OCI-LY1 (cell line): ENCODE results near the gene HGD.
A peak's percentile ranks its signal among the peaks of the same experiment; 100 is the strongest.

ENCODE experiments used
- H2AFZ ChIP-seq: fragments of 200-600 bp; sonication (generic), shearing (Covaris generic); 2 replicates; pipeline ENCODE4 v1.6.0; 2014; ENCODE audit warnings: antibody characterized with exemption, mild to moderate bottlenecking, low read length
- H3F3A ChIP-seq: fragments of 200-600 bp; sonication (generic), shearing (Covaris generic); 2 replicates; pipeline ENCODE4 v1.6.0; 2014; ENCODE audit warnings: mild to moderate bottlenecking, antibody characterized with exemption, low read length, moderate library complexity; ENCODE audit not compliant: insufficient read depth
- H3K27ac ChIP-seq: fragments of 200-600 bp; sonication (generic); 2 replicates; pipeline ENCODE4 v1.5.1; 2014; ENCODE audit warnings: low read length, mixed run types, mild to moderate bottlenecking, low read depth; ENCODE audit not compliant: poor library complexity, severe bottlenecking
- H3K27me3 ChIP-seq: fragments of 200-600 bp; sonication (generic); 2 replicates; pipeline ENCODE4 v1.6.0; 2014; ENCODE audit warnings: antibody characterized with exemption, mild to moderate bottlenecking, low read length, moderate library complexity; ENCODE audit not compliant: insufficient read depth
- H3K36me3 ChIP-seq: fragments of 200-600 bp; sonication (generic); 2 replicates; pipeline ENCODE4 v1.6.1; 2014; ENCODE audit warnings: mild to moderate bottlenecking, antibody characterized with exemption, low read length, moderate library complexity, mixed read lengths; ENCODE audit not compliant: insufficient read depth
- H3K4me1 ChIP-seq: fragments of 200-600 bp; sonication (generic); 2 replicates; pipeline ENCODE4 v1.5.1; 2014; ENCODE audit warnings: mild to moderate bottlenecking, low read length, moderate library complexity; ENCODE audit not compliant: insufficient read depth, severe bottlenecking
- H3K4me2 ChIP-seq: fragments of 200-600 bp; sonication (generic), shearing (Covaris generic); 2 replicates; pipeline ENCODE4 v1.6.1; 2014; ENCODE audit warnings: low read length
- H3K4me3 ChIP-seq: fragments of 200-600 bp; sonication (generic); 2 replicates; pipeline ENCODE4 v1.5.1; 2014; ENCODE audit warnings: low read length, low read depth, mild to moderate bottlenecking, mixed read lengths; ENCODE audit not compliant: poor library complexity, severe bottlenecking
- H3K79me2 ChIP-seq: fragments of 200-600 bp; shearing (Covaris generic); 2 replicates; pipeline ENCODE4 v1.6.1; 2016; ENCODE audit warnings: mixed run types, low read length, mixed read lengths; ENCODE audit not compliant: insufficient read depth
- H3K9ac ChIP-seq: fragments of 200-600 bp; sonication (generic), shearing (Covaris generic); 2 replicates; pipeline ENCODE4 v1.6.1; 2014; ENCODE audit warnings: mild to moderate bottlenecking, low read length, mixed read lengths
- H3K9me2 ChIP-seq: fragments of 200-600 bp; sonication (generic), shearing (Covaris generic); 2 replicates; pipeline ENCODE4 v1.6.1; 2014; ENCODE audit warnings: low read depth, mild to moderate bottlenecking, low read length, mixed read lengths
- H3K9me3 ChIP-seq: fragments of 200-600 bp; shearing (Covaris generic); 2 replicates; pipeline ENCODE4 v1.6.1; 2014; ENCODE audit warnings: low read length, mixed read lengths
- H4K20me1 ChIP-seq: fragments of 200-600 bp; sonication (generic), shearing (Covaris generic); 2 replicates; pipeline ENCODE4 v1.6.0; 2016; ENCODE audit warnings: mild to moderate bottlenecking, low read length; ENCODE audit not compliant: insufficient read depth
- CTCF ChIP-seq: fragments of 200-600 bp; sonication (generic), shearing (Covaris generic); IDR thresholded peaks from 2 replicates; pipeline ENCODE4 v1.5.1; 2017; ENCODE audit warnings: mild to moderate bottlenecking, antibody characterized with exemption, low read length, moderate library complexity, mixed read lengths
- EZH2 ChIP-seq: fragments of 200-600 bp; sonication (generic), shearing (Covaris generic); IDR thresholded peaks from 2 replicates; pipeline ENCODE4 v1.8.0; 2017; ENCODE audit warnings: borderline replicate concordance, mixed run types, mild to moderate bottlenecking, antibody characterized with exemption, low read length, moderate library complexity, mixed read lengths

HGD gene

DNA sequence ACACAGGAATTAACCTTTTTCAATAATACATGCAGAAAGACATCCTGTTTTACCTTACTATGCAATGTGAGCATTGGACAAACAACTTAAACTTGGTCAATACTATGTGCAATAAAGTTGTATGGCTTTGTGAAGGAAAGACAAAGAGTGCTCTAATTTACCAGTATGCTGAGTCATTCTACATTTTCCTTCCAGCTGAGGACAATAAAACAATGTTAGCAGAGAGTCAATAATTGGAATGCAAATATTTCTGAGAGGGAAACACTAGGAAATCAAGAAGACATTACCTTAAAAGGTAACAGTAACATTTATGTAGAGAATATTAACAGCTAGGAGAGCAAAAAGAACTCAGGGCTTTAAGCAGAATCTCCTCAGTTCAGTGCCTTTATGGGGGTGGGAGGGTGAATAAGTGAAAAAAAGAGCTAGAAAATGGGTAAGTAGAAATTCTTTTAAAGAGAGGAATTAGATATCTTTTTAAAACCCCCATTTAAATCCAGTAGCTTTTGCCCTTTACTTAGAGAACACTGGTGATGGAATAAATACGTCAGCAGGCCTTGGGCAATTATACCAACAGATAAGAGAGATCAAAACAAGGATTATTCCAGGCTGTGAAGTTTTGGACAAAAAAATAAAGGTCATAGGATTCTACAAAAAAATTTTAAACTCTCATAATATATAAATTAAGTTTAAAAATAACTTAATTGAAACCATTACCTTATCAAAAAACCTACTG is 11.6 kb upstream of the HGD start:
- Histone ChIP-seq H3K4me3 (no peak overlapping the region), H3K4me2 (no peak overlapping the region), H3K9me2 (no peaks in the 10 kb centered on the region), H3K27ac (no peak overlapping the region), H3K9ac (no peak overlapping the region), H3F3A (no peaks in the 10 kb centered on the region), H3K27me3 (no peaks in the 10 kb centered on the region), H2AFZ (no peak overlapping the region), H3K36me3 (peaks cover 20% of the 10 kb centered on the region; the same call in 1 of the 2 replicates), H3K79me2 (no peaks in the 10 kb centered on the region), H4K20me1 (no peaks in the 10 kb centered on the region), H3K4me1 (peaks cover 3% of the 10 kb centered on the region), H3K9me3 (no peaks in the 10 kb centered on the region)
- TF ChIP-seq CTCF: no peak
- TF ChIP-seq EZH2: no peak

DNA sequence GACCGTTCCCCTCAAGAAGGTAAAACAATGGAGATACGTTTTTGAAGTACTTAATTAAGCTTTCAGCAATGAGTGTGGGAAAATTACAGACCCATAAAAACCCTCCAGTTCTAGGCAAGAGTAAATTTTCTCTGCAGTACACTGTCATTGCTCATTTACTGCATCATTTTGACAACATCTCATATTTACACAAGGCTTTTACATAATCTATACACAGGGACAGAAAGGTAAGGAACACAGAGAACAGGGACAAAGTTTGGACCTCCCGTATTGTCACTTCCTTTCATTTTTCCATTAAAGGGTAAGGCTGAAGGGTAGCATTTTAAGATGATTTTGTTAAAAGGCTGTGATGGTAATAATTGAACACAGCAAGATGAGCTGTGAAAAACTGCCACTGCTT is 7.4 kb upstream of the HGD start:
- Histone ChIP-seq H3K36me3 (peaks cover 6% of the 10 kb centered on the region; the same call in 1 of the 2 replicates), H3K4me3 (no peak overlapping the region), H3K27me3 (no peaks in the 10 kb centered on the region), H3K9me2 (no peaks in the 10 kb centered on the region), H3K4me2 (no peak overlapping the region), H3K79me2 (no peaks in the 10 kb centered on the region), H3K4me1 (peaks cover 11% of the 10 kb centered on the region), H3K9me3 (no peaks in the 10 kb centered on the region), H3K9ac (no peak overlapping the region), H3F3A (no peaks in the 10 kb centered on the region), H3K27ac (no peak overlapping the region), H2AFZ (no peak overlapping the region), H4K20me1 (no peaks in the 10 kb centered on the region)
- TF ChIP-seq EZH2: no peak
- TF ChIP-seq CTCF: no peak

DNA sequence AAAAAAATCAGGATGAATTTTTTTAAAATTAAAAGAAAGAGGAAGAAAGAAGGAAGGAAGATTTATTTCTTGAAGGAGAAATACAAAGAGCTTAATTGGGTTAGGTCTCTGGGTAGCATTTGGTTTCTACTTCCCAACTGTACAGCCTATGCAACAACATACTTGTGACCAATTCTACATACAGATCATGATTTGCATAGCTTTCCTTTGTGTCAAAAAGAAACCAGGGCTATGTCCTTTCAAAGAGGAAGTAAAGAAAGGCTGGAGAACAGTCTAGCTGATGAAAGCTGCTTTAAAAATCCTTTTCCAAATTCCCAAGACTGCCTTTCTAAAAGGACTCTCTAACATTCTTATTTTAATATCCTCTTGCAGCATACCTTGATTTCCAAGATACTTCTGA is 6.1 kb upstream of the HGD start:
- Histone ChIP-seq H3K79me2 (no peaks in the 10 kb centered on the region), H3K4me2 (peak overlapping the region; percentile 38; the same call in 1 of the 2 replicates), H3K27me3 (no peaks in the 10 kb centered on the region), H3K9ac (no peak overlapping the region), H3K9me3 (no peaks in the 10 kb centered on the region), H4K20me1 (no peaks in the 10 kb centered on the region), H3F3A (no peaks in the 10 kb centered on the region), H2AFZ (no peak overlapping the region), H3K4me3 (no peak overlapping the region), H3K9me2 (no peaks in the 10 kb centered on the region), H3K4me1 (peaks cover 11% of the 10 kb centered on the region), H3K36me3 (no peaks in the 10 kb centered on the region), H3K27ac (no peak overlapping the region)
- TF ChIP-seq EZH2: no peak
- TF ChIP-seq CTCF: no peak
